NCI-H2029 treated with DMSO at 0.1 percent for 48 hours (cell line): ENCODE measurements around the gene ACTR1A.
"Not testable (repeated sequence)": the region's sequence is repeated elsewhere in the genome, so short reads cannot be mapped to it uniquely, and the experiment has no call there.

Experiments used
- DNase-seq: peaks from one replicate; lab custom pipeline; 2025; lab: John Stamatoyannopoulos, UW

Gene ACTR1A

DNA sequence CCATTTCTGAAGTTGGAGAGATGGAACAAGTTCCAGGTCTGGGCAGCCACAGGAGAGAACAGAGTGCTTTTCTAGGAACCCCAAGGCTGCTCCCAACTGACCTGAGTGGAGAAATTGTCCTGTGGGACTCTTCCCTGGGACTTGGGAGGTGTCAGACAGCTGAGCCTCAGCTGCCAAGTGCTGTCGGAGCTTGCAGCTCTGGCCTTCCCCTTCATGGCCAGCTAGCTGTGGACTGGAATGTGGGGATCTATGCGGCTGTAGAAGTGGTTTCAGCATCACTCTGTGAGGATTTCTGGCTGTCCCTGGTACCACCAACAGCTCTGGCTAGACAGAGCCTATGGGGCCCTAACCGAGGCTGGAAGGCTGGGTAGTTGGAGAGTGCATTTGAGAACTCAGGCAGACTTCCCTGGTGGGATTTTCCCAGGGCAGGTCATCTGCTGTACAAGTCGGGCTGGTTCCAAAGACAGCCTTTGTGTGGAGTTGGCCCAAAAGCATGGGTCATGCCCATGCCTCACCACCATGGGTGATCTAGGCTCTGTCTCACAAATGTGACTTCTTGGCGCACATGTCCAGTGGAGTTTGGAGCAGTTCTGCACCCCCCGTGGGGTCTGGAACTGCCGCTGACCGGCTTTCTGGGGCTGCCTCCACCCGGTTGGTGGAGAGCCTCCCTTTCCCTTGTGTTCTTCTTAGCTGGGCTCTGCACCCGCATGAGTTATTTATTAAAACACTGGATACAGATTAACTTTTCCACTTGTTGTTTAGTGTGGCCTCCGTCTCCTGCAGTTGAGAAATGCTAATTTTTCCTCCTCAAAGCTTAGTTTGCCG, 12.2 kb upstream of the ACTR1A start:
- DNase-seq: no peak

DNA sequence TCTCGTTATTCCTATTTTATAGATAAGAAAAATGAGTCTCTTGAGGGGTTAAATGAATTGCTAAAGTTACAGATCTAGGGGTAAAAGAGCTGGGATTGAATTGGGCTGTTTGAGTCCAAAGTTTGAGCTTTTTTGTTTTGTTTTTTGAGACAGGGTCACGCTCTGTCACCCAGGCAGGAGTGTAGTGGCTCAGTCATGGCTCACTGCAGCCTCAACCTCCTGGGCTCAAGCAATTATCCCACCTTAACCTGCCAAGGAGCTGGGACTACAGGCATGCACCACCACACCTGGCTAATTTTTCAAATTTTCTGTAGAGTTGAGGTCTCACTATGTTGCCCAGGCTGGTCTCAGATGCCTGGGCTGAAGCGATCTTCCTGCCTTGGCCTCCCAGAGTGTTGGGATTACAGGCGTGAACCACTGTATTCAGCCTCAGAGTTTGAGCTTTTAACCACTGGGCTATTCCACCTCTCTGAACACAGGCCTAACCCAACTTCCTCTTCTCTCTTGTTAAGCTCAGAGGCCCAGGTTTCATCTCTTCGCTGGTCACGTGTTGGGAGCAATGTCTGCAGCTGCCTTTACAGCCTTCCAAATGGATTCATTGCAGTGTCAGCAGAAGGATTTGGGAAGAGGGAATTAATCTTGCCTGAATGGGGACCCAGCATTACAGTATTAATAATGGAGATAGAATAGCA, 9.2 kb upstream of the ACTR1A start:
- no peak for DNase-seq

- DNase-seq: no peak
Measured at GRCh38 chr10:102509387-102509786, 6.9 kb upstream of the ACTR1A start.

DNA sequence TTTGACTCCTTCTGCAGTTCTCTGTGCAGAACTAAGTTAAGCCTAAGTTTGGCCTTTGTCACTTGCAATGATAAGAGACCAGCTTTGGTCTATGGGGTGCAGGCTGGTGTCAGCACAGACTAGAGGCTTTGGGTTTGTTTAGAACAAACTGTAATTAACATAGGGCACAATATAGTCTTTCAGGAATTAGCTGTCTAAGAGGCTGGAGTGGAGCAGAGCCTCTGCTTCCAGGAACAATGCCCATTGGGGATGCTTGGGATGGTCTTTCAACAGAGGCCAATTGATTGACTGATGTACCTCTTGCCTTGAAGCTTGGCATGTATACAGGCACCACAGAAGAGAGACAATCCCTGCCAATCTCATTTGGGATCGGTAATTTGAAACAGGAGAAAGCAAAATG, 6.0 kb upstream of the ACTR1A start:
- DNase-seq: no peak

DNA sequence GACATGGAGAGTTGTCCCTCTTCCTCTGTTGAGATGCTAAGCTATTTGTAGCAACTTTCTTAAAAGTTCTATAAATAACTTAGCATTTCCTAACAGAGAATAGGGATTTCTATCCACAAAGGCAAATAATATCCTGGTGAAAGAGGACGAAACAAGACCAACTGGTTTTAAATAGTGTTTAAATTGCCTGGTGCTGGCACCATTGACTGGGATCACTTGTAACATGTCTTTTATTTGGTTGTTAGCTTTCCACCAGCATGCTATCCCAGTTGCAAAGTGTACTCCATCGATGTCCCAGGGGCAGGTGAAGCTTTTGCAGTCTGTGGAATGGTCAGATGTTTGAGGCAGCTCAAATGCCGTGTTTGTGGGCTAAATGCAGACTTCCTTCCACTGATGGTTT, 5.0 kb upstream of the ACTR1A start:
- DNase-seq: peak; percentile 6

GRCh38 chr10:102505462-102506115, 3.1 kb upstream of the ACTR1A start:
- DNase-seq: peak; percentile 23

GRCh38 chr10:102504976-102505300, 2.4 kb upstream of the ACTR1A start:
- DNase-seq: no peak

DNA sequence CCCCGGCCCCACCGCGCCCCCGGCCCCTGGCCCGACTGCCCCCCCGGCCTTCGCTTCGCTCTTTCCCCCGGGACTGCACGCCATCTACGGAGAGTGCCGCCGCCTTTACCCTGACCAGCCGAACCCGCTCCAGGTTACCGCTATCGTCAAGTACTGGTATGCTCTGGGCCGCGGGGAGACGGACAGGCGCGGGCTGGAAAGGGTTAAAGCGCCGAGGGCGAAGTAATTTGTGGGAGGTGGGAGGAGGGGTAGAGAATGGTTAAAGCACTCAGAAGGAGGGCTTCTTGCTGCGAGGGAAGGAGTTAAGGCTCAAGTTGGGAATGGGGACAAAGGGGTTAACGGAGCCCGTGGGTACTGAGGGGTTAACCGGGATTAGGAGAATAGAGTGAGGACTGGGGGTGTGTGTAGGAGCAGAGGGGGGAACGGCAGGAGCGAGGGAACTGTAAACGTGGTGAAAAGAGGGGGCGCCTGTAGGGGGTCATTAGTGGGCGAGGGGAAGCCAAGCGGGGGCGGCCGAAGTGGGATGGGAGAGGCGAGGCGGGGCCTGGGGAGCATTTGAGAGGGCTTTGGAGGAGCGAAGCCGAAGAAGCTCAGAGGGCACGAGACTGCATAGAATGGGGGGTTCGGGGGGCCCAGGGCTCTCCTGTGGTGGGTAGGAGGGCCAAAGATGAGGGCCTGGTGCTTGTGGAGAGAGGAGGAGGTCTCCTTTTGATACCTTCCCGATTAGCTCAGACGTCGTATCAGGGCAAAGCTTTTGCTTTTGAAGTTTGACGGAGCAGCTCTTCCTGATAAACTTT, 1.9 kb upstream of the ACTR1A start:
- DNase-seq: no peak

GRCh38 chr10:102503264-102504178, 1.0 kb upstream of the ACTR1A start, which contains the start of gene SUFU:
TSS of gene SUFU (plus strand) at chr10:102503972. CDS start at chr10:102504153, 181 bp downstream.
- peak; percentile 69 for DNase-seq

DNA sequence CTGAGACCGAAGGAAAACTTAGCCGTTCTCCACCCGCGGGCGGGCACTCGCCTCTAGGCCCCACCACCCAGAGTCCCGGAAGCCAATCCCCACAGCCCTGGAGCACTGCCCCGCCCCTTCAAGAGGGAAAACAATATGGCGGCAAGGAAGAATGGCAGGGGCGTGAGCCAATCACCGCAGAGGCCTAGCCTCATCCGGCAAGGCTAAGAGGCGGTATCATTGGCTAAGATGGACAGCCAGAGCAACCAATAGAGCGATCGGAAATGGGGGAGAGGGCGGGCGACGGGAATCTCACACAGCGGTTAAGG, 529 bp downstream of the ACTR1A start:
- peak; percentile 59 for DNase-seq

DNA sequence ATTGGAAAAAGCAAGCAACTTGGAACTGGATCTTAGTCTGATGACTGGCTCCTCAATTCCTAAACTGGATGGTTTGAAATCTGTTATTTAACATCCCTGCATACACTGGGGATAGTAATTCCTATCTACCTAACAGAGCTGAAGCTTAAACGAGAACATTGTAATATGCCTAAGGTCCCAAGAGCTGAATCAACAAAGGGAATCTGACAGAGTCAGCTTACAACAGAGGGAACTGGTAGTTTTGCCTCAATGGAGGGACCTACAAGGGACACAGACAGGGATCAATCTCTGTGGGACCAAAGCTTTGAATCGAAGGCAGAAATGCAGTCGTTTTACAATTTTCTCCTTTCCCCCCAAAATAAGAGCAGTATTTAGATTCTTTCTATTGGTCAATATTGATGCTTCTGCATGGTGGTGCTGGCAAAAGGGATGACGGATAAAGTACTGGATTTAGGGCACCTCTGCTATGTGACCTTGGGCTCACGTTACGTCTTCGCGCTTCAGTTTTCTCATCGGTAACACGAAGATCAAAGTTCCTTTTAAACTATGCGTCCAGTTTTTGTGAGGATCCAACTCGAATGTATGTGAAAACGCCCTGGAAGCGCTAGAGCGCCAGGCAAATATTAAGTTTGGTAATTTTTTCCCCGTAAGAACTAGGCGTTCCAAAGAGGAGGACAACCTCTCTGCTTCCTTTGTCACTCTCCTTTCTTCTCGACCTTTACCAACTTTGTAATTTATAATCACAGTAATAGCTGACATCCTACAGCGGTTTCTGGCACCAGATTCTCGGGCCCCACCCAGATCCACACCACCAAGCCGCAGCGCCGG, 1.1 kb downstream of the ACTR1A start:
- DNase-seq: no peak

DNA sequence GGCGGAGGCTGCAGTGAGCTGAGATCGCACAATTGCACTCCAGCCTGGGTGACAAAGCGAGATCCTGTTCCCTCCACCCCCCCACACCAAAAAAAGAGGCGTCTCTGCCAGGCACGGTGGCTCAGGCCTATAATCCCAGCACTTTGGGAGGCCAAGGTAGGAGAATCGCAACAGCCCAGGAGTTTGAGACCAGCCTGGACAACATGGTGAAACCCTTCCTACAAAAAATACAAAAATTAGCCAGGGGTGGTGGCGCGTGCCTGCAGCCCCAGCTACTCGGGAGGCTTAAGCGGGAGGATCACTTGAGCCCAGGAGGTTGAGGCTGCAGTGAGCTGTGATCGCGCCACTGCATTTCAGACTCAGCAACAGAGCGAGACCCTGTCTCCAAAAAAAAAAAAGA, 1.8 kb downstream of the ACTR1A start:
- not testable (repeated sequence) for DNase-seq

DNA sequence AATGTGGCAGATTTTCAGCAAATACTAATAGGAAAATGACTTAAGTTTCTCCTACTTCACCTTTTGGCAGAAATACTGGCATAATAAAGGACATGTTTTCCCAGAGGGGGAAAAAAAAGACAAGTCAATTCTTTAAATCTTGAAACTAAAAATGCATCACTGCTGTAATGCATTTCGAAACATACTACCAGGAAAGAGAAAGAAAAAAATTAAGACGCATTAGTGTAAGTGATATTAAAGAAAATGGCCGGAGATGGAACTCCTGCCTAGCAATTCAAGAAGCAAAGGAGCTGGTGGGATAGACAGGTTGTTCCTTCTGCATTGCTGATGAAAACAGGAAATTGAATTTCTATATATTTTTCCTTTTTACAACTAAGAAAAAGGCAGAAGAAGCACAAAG, 3.2 kb downstream of the ACTR1A start:
- no peak for DNase-seq

- no peak for DNase-seq
Measured at GRCh38 chr10:102497545-102497944, 5.0 kb downstream of the ACTR1A start.

DNA sequence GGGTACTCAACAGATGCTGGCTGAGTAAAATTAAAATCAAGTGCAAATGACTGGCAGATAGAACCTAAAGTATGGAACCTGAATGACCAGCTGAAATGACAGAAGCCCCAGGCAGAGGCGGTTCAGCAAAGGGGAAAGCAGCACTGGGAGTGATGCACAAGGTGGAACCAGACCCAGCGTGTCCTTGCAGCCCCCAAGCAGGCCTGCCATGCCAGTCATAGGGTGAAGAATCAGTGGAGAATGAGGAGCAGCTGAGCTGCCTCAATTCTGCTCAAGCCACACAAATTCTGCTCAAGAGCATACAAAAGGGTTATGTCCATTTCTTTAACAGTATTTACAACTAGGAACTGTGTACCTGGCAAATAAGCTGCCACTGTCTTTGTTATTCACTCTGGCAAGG, 8.7 kb downstream of the ACTR1A start:
- DNase-seq: no peak

DNA sequence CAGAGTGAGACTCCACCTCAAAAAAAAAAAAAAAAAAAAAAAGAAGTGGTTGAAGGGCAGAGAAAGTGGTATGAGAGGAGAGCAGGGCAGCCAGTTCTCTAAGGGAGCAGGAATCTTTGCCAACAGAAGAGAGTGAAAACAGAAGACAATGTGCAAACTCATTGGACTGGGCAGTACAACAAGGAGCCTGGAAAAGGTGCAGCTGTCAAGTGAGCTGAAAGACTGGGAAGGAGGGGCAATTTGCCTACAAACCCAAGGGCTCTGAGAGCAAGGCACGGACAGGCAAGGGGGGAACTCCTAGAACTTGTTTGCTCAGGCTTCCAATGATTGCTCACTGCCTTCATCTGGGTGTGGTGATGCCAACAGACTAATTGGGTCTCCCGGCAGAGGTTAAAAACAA, 9.5 kb downstream of the ACTR1A start:
- peak; percentile 12 for DNase-seq

GRCh38 chr10:102492344-102492939, 10.1 kb downstream of the ACTR1A start:
- no peak for DNase-seq

GRCh38 chr10:102491136-102491535, 11.4 kb downstream of the ACTR1A start:
- no peak for DNase-seq

DNA sequence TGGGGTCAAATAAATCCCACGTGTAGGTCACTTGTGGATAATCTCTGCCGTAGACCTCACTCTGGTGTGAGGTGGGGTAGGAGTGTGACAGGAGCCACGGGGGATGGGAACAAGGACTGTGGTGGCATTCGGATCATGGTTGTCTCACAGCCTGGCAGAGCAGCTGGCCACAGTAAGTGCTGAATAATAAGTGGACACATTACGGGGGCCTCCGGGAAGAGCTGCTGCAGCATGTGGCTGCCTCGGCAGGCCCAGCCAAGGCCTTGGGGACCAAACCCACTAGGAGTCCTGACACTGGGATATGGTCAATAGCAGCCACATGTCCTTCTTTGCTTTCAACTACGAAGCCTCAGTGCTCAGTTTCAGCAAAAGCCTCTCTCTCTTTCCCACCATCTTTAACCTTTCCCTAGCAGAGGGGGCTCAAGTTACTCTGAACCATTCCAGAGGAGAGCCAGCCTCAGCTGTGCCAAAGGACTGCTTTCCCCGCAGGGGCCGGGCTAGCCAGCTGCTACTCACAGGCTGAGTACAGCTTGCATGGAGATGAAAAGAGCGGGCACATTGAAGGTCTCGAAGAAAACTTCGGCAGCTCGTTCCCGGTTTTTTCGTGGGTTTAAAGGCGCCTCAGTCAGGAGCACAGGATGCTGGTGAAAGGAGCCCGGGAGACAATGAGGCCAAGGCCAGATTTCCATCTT, 17.3 kb downstream of the ACTR1A start:
- no peak for DNase-seq
